ENCODE measurements around the gene MTUS2. TPM values are rescaled to one million over a fixed set of nuclear protein-coding genes. Genes with fewer than 3 reads are reported as not detected.

MTUS2 gene
- total and polyA plus RNA-seq, 2 of the 8 experiments (the other 6 are each of a cell fraction or from before 2014, with no cell fraction given), result 0.18 to 0.80 TPM

GRCh38 chr13:29499506-29500165 lies 679.5 kb downstream of the MTUS2 start:
- WGBS, 2 experiments (ENCODE audit: extremely low coverage in 1 of 2, insufficient coverage in 1 of 2, insufficient read length in 1 of 2, insufficient replicate concordance in 2 of 2, low coverage in 1 of 2, low lambda C conversion rate in 2 of 2, missing lambda C conversion rate in 1 of 2), result 88% methylated on average over 7 of the region's 7 CpGs; no CpG with 5 or more reads in 1 of the 2 experiments
- no peak for DNase-seq (ENCODE audit: low read depth in 1 of 2, low spot score in 2 of 2)
- Histone ChIP-seq H2BK5ac (ENCODE audit: low read depth, low read length) (no peak overlapping the region), H3K4me1 (replicated peaks in 1 of 4; ENCODE audit: control insufficient read depth in 3 of 4, insufficient read depth in 4 of 4, low read length in 3 of 4) (peaks cover 0 to 3% (median 0%) of the 10 kb centered on the region in 4 experiments; a peak in 2 of 7 replicates), H2BK120ac (replicated peaks; ENCODE audit: low read depth, low read length) (no peak overlapping the region), H3K4me2 (ENCODE audit: insufficient read depth in 1 of 2, low read depth in 2 of 2, low read length in 2 of 2) (no peak overlapping the region), H4K91ac (replicated peaks; ENCODE audit: insufficient read length, low read length) (no peak overlapping the region), H3K27ac (ENCODE audit: low read depth, low read length) (no peak overlapping the region), H4K20me1 (replicated peaks in 1 of 2; ENCODE audit: control insufficient read depth in 1 of 2, insufficient read depth in 2 of 2, low read length in 2 of 2) (peaks cover 0 to 3% of the 10 kb centered on the region in 2 experiments), H3K4ac (replicated peaks; ENCODE audit: insufficient read length, low read depth, low read length) (no peak overlapping the region), H2BK20ac (ENCODE audit: low read length) (no peak overlapping the region), H2AFZ (ENCODE audit: low read length) (no peak overlapping the region), H2BK15ac (ENCODE audit: low read length) (no peak overlapping the region), H3K23me2 (ENCODE audit: low read depth, low read length) (no peaks in the 10 kb centered on the region), H4K8ac (ENCODE audit: extremely low read depth, insufficient read depth, low read length) (no peak overlapping the region), H3K14ac (ENCODE audit: insufficient read length) (no peak overlapping the region), H3K23ac (ENCODE audit: insufficient read length) (no peak overlapping the region), H3K56ac (replicated peaks; ENCODE audit: insufficient read length, low read depth, low read length) (no peak overlapping the region), H3K9me3 (ENCODE audit: insufficient read depth in 2 of 2, low read depth in 1 of 2, low read length in 1 of 2) (no peaks in the 10 kb centered on the region), H2AK5ac (ENCODE audit: low read depth, low read length) (no peak overlapping the region), H4K5ac (ENCODE audit: insufficient read length, low read depth, low read length) (no peak overlapping the region), H3K79me2 (ENCODE audit: control insufficient read depth in 1 of 2, insufficient read depth in 2 of 2, low read length in 2 of 2) (no peaks in the 10 kb centered on the region), H3K79me1 (ENCODE audit: low read depth, low read length) (no peaks in the 10 kb centered on the region), H3K36me3 (ENCODE audit: control insufficient read depth in 2 of 4, insufficient read depth in 4 of 4, low read length in 3 of 4) (no peaks in the 10 kb centered on the region), H3K18ac (ENCODE audit: extremely low read depth, low read length) (no peak overlapping the region), H3K27me3 (replicated peaks in 1 of 4; ENCODE audit: control insufficient read depth in 3 of 4, extremely low read depth in 1 of 4, insufficient read depth in 3 of 4, low read length in 3 of 4) (no peaks in the 10 kb centered on the region; a peak in 1 of 7 replicates), H3K4me3 (ENCODE audit: extremely low read depth in 1 of 4, insufficient read depth in 2 of 4, low read depth in 3 of 4, low read length in 4 of 4) (no peak overlapping the region), H3K9ac (replicated peaks in 1 of 4; ENCODE audit: extremely low read depth in 1 of 4, low read depth in 3 of 4, low read length in 3 of 4) (no peak overlapping the region), H2BK12ac (ENCODE audit: low read depth, low read length) (no peak overlapping the region)
- CTCF ChIA-PET (ENCODE audit: partially characterized antibody), result interaction anchor here (1.4 to 17.8 kb wide), 3 partner anchors 9 to 214 kb away, joined by 3 to 210 read pairs (median 37); no protein-coding TSS in a partner anchor
- POLR2A ChIA-PET (ENCODE audit: partially characterized antibody), result no interaction called here
- TF ChIP-seq KDM1A (IDR thresholded peaks at IDR 0.05; ENCODE audit: borderline replicate concordance, low read length), result no peak
- TF ChIP-seq SRF (IDR thresholded peaks at IDR 0.05; ENCODE audit: low read depth, low read length), result no peak
- TF ChIP-seq GABPA (IDR thresholded peaks at IDR 0.05; ENCODE audit: borderline replicate concordance, insufficient read depth, low read length), result no peak
- no peak for FAIRE-seq
